Measurements from ENCODE around the gene C8G.

- TF ChIP-seq GATA3 (IDR thresholded peaks at IDR 0.05; ENCODE audit: low read depth, low read length) (no peak), GATA2 (IDR thresholded peaks at IDR 0.05; ENCODE audit: low read depth, low read length) (no peak)
Observed at GRCh38 chr9:136960212-136960937, 15.3 kb downstream of the C8G start.

Measured in SH-SY5Y (cell line).